Mucosa of descending colon (tissue), 3 donors: ENCODE results near the gene FAM222B. TPM values are rescaled to one million over a fixed set of nuclear protein-coding genes. Genes with fewer than 3 reads are reported as not detected.
"Not testable (repeated sequence)": the region's sequence is repeated elsewhere in the genome, so short reads cannot be mapped to it uniquely, and the experiment has no call there.

Experiments used
- ATAC-seq: fragments of 200-7000 bp; cut with Tn5 transposase; one replicate; pipeline ENCODE4 v1.9.1; 2020; ENCODE audit warnings: mild to moderate bottlenecking, moderate library complexity
- DNase-seq, 3 donors: peaks; one replicate each; pipeline ENCODE4 v3.0.0-alpha.2; 2020
- H3K36me3 ChIP-seq: fragments of 200-600 bp; one replicate; pipeline ENCODE4 v1.8.0; 2021; ENCODE audit warnings: low read depth, mild to moderate bottlenecking
- H3K4me1 ChIP-seq: fragments of 200-600 bp; one replicate; pipeline ENCODE4 v1.8.0; 2021; ENCODE audit warnings: low read depth, mild to moderate bottlenecking
- H3K4me3 ChIP-seq: fragments of 200-600 bp; one replicate; pipeline ENCODE4 v1.8.0; 2021; ENCODE audit warnings: mild to moderate bottlenecking
- H3K9me3 ChIP-seq: fragments of 200-600 bp; one replicate; pipeline ENCODE4 v1.8.0; 2021; ENCODE audit warnings: mild to moderate bottlenecking
- intact Hi-C, 2 donors: fragments of 100-400 bp; cut with DNase I in 1 of 2; cut with micrococcal nuclease in 1 of 2; formaldehyde crosslinking; loops; one replicate each; pipeline versions ENCODE4 v1.11.0 to v1.11.1; 2022; cut with DNase I, micrococcal nuclease
- total RNA-seq, 3 donors: library from RNA; stranded (reverse); fragmentation: NEBNext Ultra II Directional in 2 of 3; extraction: Animal tissue kit (Norgen Biotek cat#: 25700) in 2 of 3; gene quantifications; one replicate each; pipeline versions ENCODE4 v1.2.1 to v1.2.4, GENCODE V29; 2021 to 2023
- TF ChIP-seq, protein P1 (sequence below): fragments of 200-600 bp; IDR thresholded peaks from one replicate; pipeline ENCODE4 v1.8.0; 2022; ENCODE audit warnings: antibody characterized with exemption, mild to moderate bottlenecking
- donor health status: DM: no; HTN: no; CAD: no; lungs with moderate emphysema.
- donor health status: DM: no; HTN: no; CAD: no.
- donor health status: DM: no; HTN: yes; CAD: no.

Gene FAM222B
- total RNA-seq, 3 donors from 2014 or later, result 25.3 to 40.0 (median 30.0) TPM

DNA sequence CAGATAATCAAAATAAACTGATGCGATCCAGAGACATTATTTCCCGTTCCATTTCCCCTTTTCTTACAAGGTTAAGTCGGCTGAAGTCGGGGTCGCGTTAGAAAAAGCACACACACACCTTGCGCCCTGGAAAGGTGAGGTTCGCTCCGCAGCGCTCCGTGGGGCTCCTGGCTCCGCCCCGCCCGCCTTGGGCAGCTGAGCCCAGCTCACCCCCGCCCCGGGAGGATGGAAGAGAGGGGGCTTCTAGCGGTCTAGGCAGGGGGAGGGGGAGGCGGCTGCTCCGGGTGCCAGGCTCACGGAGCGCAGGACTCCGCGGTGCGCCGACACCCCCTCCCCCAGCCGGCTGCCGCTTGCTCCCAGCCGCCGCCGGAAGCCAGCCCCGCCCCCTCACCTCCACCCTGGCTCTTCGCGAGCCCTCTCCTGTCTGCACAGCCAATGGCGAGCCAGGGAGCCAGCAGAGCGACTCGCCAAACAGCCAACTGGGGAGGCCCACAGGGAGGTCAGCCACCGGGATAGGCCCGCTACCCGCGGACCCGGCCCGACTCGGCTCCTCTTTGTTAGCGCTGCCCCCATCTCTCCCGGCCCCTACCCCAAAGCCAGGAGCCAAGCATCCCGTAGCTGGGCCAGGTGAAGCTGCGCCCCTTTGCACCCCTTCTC is 30.4 kb downstream of the FAM222B start:
- intact Hi-C loops, result no loop called here
- TF ChIP-seq, protein P1, sequence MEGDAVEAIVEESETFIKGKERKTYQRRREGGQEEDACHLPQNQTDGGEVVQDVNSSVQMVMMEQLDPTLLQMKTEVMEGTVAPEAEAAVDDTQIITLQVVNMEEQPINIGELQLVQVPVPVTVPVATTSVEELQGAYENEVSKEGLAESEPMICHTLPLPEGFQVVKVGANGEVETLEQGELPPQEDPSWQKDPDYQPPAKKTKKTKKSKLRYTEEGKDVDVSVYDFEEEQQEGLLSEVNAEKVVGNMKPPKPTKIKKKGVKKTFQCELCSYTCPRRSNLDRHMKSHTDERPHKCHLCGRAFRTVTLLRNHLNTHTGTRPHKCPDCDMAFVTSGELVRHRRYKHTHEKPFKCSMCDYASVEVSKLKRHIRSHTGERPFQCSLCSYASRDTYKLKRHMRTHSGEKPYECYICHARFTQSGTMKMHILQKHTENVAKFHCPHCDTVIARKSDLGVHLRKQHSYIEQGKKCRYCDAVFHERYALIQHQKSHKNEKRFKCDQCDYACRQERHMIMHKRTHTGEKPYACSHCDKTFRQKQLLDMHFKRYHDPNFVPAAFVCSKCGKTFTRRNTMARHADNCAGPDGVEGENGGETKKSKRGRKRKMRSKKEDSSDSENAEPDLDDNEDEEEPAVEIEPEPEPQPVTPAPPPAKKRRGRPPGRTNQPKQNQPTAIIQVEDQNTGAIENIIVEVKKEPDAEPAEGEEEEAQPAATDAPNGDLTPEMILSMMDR, result no peak
- Histone ChIP-seq H3K4me3 (peak overlapping the region; percentile 63), H3K36me3 (no peaks in the 10 kb centered on the region), H3K9me3 (no peaks in the 10 kb centered on the region), H3K4me1 (peaks cover 29% of the 10 kb centered on the region)
- ATAC-seq (peak; percentile 98), DNase-seq (peak; percentile 97 to 99 (median 97))

DNA sequence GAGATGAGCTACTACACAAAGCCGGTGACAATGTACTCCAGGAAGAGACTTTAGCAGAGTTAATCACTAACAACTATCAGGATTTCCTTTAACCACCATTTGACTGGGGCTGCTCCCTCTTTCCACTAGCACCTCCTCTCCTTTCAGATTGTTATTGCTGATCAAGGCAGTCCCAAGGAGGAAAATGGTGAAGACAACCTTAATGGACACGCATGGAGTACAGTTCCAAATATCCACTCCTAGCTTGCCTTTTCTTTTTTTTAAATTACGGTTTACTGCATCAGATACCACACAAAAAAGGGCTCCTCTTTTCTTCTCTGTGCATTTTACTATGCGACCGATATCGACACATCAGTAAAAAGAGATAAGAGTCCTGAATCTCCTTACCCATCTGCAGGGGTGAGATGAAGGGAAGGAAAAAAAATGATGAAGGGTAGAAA is 30.9 kb downstream of the FAM222B start:
- peak; percentile 62 for ATAC-seq
- peak overlapping the region; percentile 63 for H3K4me3 ChIP-seq
- peaks cover 30% of the 10 kb centered on the region for H3K4me1 ChIP-seq
- intact Hi-C loops, result no loop called here
- no peaks in the 10 kb centered on the region for H3K36me3 ChIP-seq
- TF ChIP-seq, protein P1, result no peak
- peak in 1 of 3 donors; percentile 33 for DNase-seq
- no peaks in the 10 kb centered on the region for H3K9me3 ChIP-seq

DNA sequence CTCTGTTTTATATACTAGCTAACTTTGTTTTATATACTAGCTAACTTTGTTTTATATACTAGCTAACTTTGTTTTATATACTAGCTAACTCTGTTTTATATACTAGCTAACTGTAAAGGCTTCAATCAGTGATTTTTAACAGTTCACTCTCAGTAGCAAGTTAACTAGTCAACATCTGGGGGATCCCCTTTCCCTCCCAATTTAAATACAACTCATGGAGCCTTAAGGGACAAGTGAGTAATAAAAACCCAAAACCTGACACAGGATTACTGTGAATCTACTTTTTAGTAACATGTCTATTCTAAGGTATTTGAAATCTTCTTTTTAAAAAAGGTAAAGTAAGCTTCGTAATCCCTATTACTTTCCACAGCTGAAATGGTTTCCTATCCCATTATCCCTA is 32.2 kb downstream of the FAM222B start:
- no peak overlapping the region for H3K4me3 ChIP-seq
- H3K36me3 ChIP-seq, result no peaks in the 10 kb centered on the region
- TF ChIP-seq, protein P1, result no peak
- no peaks in the 10 kb centered on the region for H3K9me3 ChIP-seq
- intact Hi-C loops, result no loop called here
- peaks cover 30% of the 10 kb centered on the region for H3K4me1 ChIP-seq
- ATAC-seq (no peak), DNase-seq (no peak)

DNA sequence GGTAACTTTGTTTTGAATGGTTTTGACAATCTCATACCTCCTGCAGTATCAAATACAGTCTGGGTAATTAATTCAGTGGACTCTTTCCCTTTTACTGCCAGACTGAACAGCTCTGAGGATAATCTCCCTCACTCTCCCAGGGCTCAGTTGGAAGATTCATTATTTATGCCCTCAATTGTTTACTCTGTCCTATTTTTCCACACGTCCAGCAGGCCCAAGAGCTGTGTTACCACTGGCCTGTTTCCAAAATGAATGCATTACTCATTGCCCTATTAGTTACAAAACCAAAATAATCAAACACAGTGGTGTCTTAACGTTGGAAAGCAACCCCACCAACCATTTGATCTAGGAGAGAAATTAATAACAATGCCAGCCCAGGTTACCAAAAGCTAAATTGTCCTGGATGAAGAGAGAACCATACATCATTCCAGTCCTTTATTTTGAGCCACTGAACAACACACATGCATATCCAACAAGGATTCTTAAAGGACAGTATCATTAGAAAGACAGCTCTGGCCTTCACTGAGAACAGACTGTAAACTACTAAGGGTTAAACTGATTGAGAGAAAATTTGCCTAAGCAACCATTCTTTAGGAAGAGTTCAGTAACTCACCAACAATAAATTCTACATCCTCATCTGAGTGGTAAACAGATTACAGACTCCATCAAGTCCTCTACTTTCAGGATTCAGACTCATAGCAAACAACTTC is 34.5 kb downstream of the FAM222B start:
- no peak overlapping the region for H3K4me3 ChIP-seq
- ATAC-seq, result no peak
- peaks cover 30% of the 10 kb centered on the region for H3K4me1 ChIP-seq
- intact Hi-C loops, result no loop called here
- TF ChIP-seq, protein P1, result no peak
- H3K36me3 ChIP-seq, result no peaks in the 10 kb centered on the region
- DNase-seq, result no peak
- no peaks in the 10 kb centered on the region for H3K9me3 ChIP-seq

DNA sequence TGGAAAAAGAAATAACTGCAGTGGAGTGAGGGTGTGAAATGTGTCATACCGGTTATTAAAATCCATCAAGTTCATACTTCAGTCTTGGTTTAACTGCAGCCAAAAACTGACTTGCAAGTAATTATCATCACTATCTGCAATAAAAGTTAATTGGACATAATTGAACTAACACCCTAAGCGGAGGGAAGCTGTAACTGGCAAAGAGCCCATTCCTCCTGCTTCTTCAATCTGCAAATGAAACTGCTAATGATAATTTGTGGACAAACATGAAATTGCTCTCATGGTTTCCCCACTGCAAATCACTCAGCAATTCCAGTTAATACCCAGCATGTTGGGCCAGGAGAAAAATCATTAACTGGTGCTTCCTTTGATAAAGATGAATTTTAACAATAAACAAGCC is 46.5 kb downstream of the FAM222B start:
- no peaks in the 10 kb centered on the region for H3K4me1 ChIP-seq
- H3K9me3 ChIP-seq, result no peaks in the 10 kb centered on the region
- ATAC-seq (no peak), DNase-seq (no peak)
- no peak overlapping the region for H3K4me3 ChIP-seq
- TF ChIP-seq, protein P1, result no peak
- no peaks in the 10 kb centered on the region for H3K36me3 ChIP-seq
- intact Hi-C loops, result no loop called here

DNA sequence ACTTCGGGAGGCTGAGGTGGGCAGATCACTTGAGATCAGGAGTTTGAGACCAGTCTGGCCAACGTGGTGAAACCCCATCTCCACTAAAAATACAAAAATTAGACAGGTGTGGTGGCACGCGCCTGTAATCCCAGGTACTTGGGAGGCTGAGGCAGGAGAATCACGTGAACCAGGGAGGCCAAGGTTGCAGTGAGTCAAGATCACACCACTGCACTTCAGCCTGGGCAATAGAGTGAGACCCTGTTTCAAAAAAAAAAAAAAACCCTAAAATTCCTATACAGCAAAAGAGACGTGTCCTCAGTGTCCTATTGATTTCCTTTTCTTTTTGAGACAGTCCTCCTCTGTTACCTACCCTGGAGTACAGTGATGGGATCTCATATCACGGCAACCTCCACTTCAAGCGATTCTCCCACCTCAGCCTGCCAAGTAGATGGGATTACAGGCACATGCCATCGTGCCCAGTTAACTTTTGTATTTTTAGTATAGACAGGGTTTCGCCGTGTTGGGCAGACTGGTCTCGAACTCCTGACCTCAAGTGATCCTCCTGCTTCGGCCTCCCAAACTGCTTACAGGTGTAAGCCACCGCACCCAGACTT is 47.6 kb downstream of the FAM222B start:
- DNase-seq, H3K4me1 ChIP-seq, H3K4me3 ChIP-seq, intact Hi-C loops, ATAC-seq, H3K36me3 ChIP-seq, H3K9me3 ChIP-seq: not testable (repeated sequence)
